GM12873 (cell line): ENCODE data around the gene NWD2.

ENCODE experiments used
- TF ChIP-seq, protein P1 (sequence below): IDR thresholded peaks from 2 replicates; pipeline ENCODE4 v1.5.1; 2012; ENCODE audit warnings: low read depth, mild to moderate bottlenecking, moderate library complexity, low read length, control low read depth; ENCODE audit not compliant: insufficient read depth; ENCODE audit errors: missing control alignments

Gene NWD2

GRCh38 chr4:37440501-37440900, 196.0 kb downstream of the NWD2 start:
- TF ChIP-seq, protein P1, sequence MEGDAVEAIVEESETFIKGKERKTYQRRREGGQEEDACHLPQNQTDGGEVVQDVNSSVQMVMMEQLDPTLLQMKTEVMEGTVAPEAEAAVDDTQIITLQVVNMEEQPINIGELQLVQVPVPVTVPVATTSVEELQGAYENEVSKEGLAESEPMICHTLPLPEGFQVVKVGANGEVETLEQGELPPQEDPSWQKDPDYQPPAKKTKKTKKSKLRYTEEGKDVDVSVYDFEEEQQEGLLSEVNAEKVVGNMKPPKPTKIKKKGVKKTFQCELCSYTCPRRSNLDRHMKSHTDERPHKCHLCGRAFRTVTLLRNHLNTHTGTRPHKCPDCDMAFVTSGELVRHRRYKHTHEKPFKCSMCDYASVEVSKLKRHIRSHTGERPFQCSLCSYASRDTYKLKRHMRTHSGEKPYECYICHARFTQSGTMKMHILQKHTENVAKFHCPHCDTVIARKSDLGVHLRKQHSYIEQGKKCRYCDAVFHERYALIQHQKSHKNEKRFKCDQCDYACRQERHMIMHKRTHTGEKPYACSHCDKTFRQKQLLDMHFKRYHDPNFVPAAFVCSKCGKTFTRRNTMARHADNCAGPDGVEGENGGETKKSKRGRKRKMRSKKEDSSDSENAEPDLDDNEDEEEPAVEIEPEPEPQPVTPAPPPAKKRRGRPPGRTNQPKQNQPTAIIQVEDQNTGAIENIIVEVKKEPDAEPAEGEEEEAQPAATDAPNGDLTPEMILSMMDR: no peak

DNA sequence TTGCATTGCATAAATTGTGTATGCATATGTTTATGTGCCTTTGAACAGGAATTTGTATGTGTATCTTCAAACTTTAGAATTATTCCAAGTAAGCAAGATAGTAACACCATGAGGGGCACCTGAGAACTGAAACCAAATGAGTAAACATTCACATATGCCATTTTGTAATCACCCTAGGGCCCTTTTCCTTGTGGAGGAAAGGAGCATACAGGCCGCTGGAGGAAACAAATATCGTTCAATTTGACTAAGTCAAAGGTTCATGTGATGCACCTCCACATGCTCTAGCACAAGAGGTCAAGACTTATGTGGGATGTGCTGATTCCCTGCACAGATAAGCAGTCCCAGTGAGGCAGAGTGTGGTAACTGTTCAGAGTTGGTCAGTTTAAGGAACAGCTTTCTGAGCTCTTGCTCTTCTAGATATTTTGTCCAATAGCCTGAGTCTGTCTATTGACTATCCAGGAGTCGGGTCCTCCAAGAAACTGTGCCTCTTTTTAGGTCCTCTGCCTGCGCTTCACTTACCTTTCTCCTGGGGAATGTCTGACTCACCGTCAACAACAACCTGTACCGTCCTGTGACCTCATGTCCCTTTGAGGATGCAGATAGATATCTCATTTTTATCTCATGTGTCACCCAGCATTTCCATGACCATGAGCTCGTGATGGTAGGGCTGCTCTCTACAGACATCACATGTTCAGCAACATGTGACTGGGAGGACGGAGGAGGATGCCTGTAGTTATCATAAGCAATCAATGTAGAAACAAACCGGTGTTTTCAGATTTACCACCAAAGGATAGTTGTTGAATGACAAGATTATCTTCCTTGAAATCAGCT, 196.9 kb downstream of the NWD2 start:
- TF ChIP-seq, protein P1: no peak

GRCh38 chr4:37442062-37442323, 197.4 kb downstream of the NWD2 start:
- TF ChIP-seq, protein P1: no peak

GRCh38 chr4:37443137-37443536, 198.6 kb downstream of the NWD2 start:
- TF ChIP-seq, protein P1: no peak

DNA sequence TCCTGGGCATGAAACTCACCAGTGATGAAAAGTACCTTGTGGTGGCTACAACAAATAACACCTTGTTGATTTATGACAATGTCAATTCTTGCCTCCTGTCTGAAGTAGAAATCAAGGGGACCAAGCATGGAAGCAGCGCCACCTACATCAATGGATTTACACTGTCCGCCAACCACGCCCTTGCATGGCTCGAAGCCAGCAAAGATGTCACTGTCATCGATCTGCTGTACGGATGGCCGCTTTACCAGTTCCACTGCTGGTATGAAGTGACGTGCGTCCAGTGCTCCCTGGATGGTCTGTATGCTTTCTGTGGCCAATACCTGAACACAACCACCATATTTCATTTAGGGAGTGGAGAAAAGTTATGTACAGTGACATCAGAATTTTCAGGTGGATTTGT, 200.5 kb downstream of the NWD2 start:
- TF ChIP-seq, protein P1: no peak

DNA sequence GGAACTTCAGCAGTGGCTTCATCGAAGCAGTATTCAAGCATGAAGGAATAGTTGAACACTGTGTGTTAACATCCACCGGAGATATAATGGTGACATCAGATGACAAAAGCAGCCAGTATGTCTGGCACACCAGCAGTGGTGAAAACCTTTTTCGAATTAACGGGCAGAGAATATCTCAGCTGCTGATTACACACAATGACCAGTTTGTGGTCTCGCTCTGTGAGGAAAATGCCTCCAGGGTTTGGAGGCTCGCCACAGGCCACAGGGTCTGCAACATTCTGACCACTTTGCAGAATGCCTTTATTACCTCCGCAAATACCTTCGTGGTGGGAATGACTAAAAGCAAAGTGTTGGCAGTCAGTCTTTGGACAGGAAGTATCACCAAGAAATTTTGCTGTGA, 201.5 kb downstream of the NWD2 start:
- TF ChIP-seq, protein P1: no peak

- TF ChIP-seq, protein P1: no peak
Observed at GRCh38 chr4:37447886-37448285, 203.3 kb downstream of the NWD2 start.

DNA sequence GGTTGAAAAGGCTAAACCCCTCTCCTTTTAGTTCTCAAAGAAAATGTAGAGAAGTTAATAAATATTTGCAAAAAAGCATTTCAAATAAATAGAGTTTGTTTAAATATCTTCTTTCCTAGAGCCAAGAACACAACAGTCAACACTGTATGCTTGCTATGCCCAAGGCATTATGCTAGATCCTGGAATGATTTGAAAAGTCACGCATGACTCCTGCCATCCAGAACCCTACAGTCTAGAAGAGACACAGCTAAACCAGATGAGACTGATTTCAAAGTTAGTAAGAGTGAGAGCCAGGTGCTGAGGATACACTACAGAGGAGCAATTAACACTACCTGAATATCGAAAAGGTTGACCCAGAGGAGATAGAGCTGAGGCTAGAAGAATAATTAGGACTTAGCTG, 205.8 kb downstream of the NWD2 start:
- TF ChIP-seq, protein P1: no peak
